Subcutaneous adipose tissue (tissue), 4 donors: Measurements from ENCODE around the gene IL1RL1. TPM values are rescaled to one million over a fixed set of nuclear protein-coding genes. Genes with fewer than 3 reads are reported as not detected.

Experiments
- CTCF ChIP-seq: fragments of 450-650 bp; IDR thresholded peaks from one replicate; pipeline ENCODE4 v1.5.1; 2016; ENCODE audit warnings: low read depth, mild to moderate bottlenecking, control low read depth, antibody characterized with exemption, moderate library complexity
- total RNA-seq, 4 donors: library from RNA; depleted of rRNA; stranded (reverse); fragments of >200 nt; gene quantifications; one replicate each; pipeline ENCODE4 v1.1.0, GENCODE V29; 2016

Gene IL1RL1
- total RNA-seq, 4 donors from 2014 or later: 15.8 to 25.1 (median 17.2) TPM

DNA sequence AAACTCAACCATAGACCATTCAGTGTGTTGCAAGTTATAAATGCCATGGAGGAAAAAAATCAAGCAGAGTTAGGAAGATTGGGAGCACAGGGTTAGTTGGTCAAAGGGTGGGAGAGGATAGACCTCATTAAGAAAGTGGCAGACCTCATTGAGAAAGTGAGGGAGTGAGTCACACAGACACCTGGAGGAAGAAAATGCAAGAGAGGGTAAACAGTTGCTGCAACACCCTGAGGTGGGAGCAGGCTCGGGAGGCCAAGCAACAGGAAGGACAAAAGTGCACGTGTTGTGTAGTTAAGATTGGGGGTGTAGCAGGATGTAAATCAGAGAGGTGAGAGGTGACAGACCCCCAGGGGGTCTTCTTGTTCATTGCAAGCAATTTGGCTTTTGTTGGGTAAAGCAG, 6.4 kb downstream of the IL1RL1 start:
- no peak for TF ChIP-seq CTCF

DNA sequence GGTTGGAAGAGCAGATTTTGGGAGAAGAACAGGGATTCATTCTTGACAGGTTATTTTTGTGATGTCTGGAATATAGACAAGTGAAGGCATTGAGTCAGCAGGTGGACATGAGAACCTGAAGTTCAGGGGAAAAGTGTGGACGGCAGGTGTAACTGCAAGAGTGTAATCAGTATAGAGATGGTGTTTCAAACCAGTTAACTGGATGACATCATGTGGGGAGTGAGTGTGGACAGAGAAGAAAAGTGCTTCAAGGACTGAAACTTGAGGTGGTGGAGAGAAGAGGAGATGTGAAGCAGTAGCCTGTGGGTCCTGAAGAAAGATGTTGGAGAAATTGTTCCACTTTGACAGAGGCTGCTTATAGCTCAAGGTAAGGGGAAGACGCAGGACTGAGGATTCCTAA, 7.1 kb downstream of the IL1RL1 start:
- TF ChIP-seq CTCF: no peak

- TF ChIP-seq CTCF: no peak
Measured at GRCh38 chr2:102321941-102322719, 10.8 kb downstream of the IL1RL1 start.

- TF ChIP-seq CTCF: no peak
Measured at GRCh38 chr2:102331311-102331980, 20.1 kb downstream of the IL1RL1 start.

GRCh38 chr2:102334486-102334885, 23.1 kb downstream of the IL1RL1 start:
- no peak for TF ChIP-seq CTCF

- TF ChIP-seq CTCF: no peak
Measured at GRCh38 chr2:102335871-102336366, 24.6 kb downstream of the IL1RL1 start.

DNA sequence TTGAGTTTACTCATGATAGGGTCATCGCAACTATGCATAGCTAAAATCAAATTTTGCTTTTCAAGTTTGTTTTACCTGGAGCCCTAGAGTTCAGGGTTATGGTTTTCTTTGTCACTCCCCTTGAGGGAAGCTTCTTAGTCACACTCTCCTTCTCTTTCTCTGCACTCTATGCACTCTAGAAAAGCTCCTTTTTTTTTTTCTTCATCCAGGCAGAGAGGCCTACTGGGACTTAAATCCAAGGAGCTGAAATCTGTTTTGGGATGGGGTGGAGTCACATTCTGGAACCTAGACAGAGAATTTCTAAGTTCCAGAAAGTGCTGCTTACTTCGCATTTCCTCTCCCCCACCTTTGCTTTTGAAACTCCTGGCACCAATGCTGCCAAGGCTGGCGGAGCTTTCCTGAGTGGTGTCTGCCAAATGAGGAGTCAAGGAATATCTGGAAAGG, 25.2 kb downstream of the IL1RL1 start:
- TF ChIP-seq CTCF: no peak
